ENCODE results near the gene TLE1.
A peak's percentile ranks its signal among the peaks of the same experiment; 100 is the strongest.
"Not testable (repeated sequence)": the region's sequence is repeated elsewhere in the genome, so short reads cannot be mapped to it uniquely, and the experiment has no call there.

TLE1 gene

GRCh38 chr9:81705578-81705977 lies 16.2 kb upstream of the TLE1 start:
- Histone ChIP-seq H3K4me1 (ENCODE audit: low read length) (no peaks in the 10 kb centered on the region), H3K4me2 (ENCODE audit: low read length) (no peak overlapping the region), H2AFZ (ENCODE audit: low read depth, low read length) (no peak overlapping the region), H3K4me3 (ENCODE audit: low read length) (no peak overlapping the region), H3K27me3 (ENCODE audit: low read depth, low read length) (no peaks in the 10 kb centered on the region), H4K20me1 (ENCODE audit: insufficient read depth, low read length) (no peaks in the 10 kb centered on the region), H3K36me3 (replicated peaks; ENCODE audit: low read depth, low read length) (no peaks in the 10 kb centered on the region), H3K27ac (ENCODE audit: low read length) (no peak overlapping the region), H3K9ac (ENCODE audit: low read length) (no peak overlapping the region), H3K9me3 (ENCODE audit: insufficient read depth, low read length) (no peaks in the 10 kb centered on the region), H3K79me2 (ENCODE audit: low read length) (no peaks in the 10 kb centered on the region)
- no peak for TF ChIP-seq CTCF (IDR thresholded peaks at IDR 0.05; ENCODE audit: low read depth, low read length)
- TF ChIP-seq EZH2phosphoT487 (IDR thresholded peaks at IDR 0.05; ENCODE audit: low read depth) = no peak

- Histone ChIP-seq H3K36me3 (replicated peaks; ENCODE audit: low read depth, low read length) (no peaks in the 10 kb centered on the region), H3K4me1 (ENCODE audit: low read length) (no peaks in the 10 kb centered on the region; the same call in 1 of the 2 replicates), H3K27ac (ENCODE audit: low read length) (no peak overlapping the region), H3K9me3 (ENCODE audit: insufficient read depth, low read length) (no peaks in the 10 kb centered on the region), H3K9ac (ENCODE audit: low read length) (no peak overlapping the region), H3K79me2 (ENCODE audit: low read length) (no peaks in the 10 kb centered on the region), H4K20me1 (ENCODE audit: insufficient read depth, low read length) (no peaks in the 10 kb centered on the region), H2AFZ (ENCODE audit: low read depth, low read length) (no peak overlapping the region), H3K27me3 (ENCODE audit: low read depth, low read length) (peaks cover 22% of the 10 kb centered on the region), H3K4me3 (ENCODE audit: low read length) (no peak overlapping the region), H3K4me2 (ENCODE audit: low read length) (no peak overlapping the region)
- TF ChIP-seq CTCF (IDR thresholded peaks at IDR 0.05; ENCODE audit: low read depth, low read length) (no peak), EZH2phosphoT487 (IDR thresholded peaks at IDR 0.05; ENCODE audit: low read depth) (no peak)
Observed at GRCh38 chr9:81694541-81694940, 5.2 kb upstream of the TLE1 start.

- no peak for TF ChIP-seq CTCF (IDR thresholded peaks at IDR 0.05; ENCODE audit: low read depth, low read length)
- no peak for TF ChIP-seq EZH2phosphoT487 (IDR thresholded peaks at IDR 0.05; ENCODE audit: low read depth)
- peaks cover 22% of the 10 kb centered on the region for H3K27me3 ChIP-seq (ENCODE audit: low read depth, low read length)
- H3K79me2 ChIP-seq (ENCODE audit: low read length) = no peaks in the 10 kb centered on the region
- H3K4me3 ChIP-seq (ENCODE audit: low read length) = no peak overlapping the region
- H3K36me3 ChIP-seq (replicated peaks; ENCODE audit: low read depth, low read length) = no peaks in the 10 kb centered on the region
- no peak overlapping the region for H3K4me2 ChIP-seq (ENCODE audit: low read length)
- no peaks in the 10 kb centered on the region for H4K20me1 ChIP-seq (ENCODE audit: insufficient read depth, low read length)
- no peak overlapping the region for H3K27ac ChIP-seq (ENCODE audit: low read length)
- no peak overlapping the region for H2AFZ ChIP-seq (ENCODE audit: low read depth, low read length)
- H3K9ac ChIP-seq (ENCODE audit: low read length) = no peak overlapping the region
- no peaks in the 10 kb centered on the region for H3K9me3 ChIP-seq (ENCODE audit: insufficient read depth, low read length)
- no peaks in the 10 kb centered on the region; the same call in 1 of the 2 replicates for H3K4me1 ChIP-seq (ENCODE audit: low read length)
Observed at GRCh38 chr9:81693671-81694378, 4.5 kb upstream of the TLE1 start.

GRCh38 chr9:81690251-81690851 lies 1.0 kb upstream of the TLE1 start:
- Histone ChIP-seq H3K4me2 (ENCODE audit: low read length) (peak overlapping the region; percentile 53), H3K4me3 (ENCODE audit: low read length) (peak overlapping the region; percentile 80), H3K9me3 (ENCODE audit: insufficient read depth, low read length) (no peaks in the 10 kb centered on the region), H3K4me1 (ENCODE audit: low read length) (no peaks in the 10 kb centered on the region; the same call in 1 of the 2 replicates), H3K27me3 (ENCODE audit: low read depth, low read length) (peaks cover 35% of the 10 kb centered on the region), H3K27ac (ENCODE audit: low read length) (no peak overlapping the region), H3K36me3 (replicated peaks; ENCODE audit: low read depth, low read length) (no peaks in the 10 kb centered on the region), H2AFZ (ENCODE audit: low read depth, low read length) (no peak overlapping the region), H4K20me1 (ENCODE audit: insufficient read depth, low read length) (no peaks in the 10 kb centered on the region), H3K9ac (ENCODE audit: low read length) (no peak overlapping the region; the same call in 1 of the 2 replicates), H3K79me2 (ENCODE audit: low read length) (no peaks in the 10 kb centered on the region)
- TF ChIP-seq CTCF (IDR thresholded peaks at IDR 0.05; ENCODE audit: low read depth, low read length) = no peak

- not testable (repeated sequence) for H2AFZ ChIP-seq (ENCODE audit: low read depth, low read length); H3K9me3 ChIP-seq (ENCODE audit: insufficient read depth, low read length); H4K20me1 ChIP-seq (ENCODE audit: insufficient read depth, low read length); H3K79me2 ChIP-seq (ENCODE audit: low read length); H3K9ac ChIP-seq (ENCODE audit: low read length); H3K4me1 ChIP-seq (ENCODE audit: low read length); H3K27ac ChIP-seq (ENCODE audit: low read length); H3K36me3 ChIP-seq (replicated peaks; ENCODE audit: low read depth, low read length)
- H3K27me3 ChIP-seq (ENCODE audit: low read depth, low read length) = peaks cover 35% of the 10 kb centered on the region
- H3K4me2 ChIP-seq (ENCODE audit: low read length) = peak overlapping the region; percentile 44
- H3K4me3 ChIP-seq (ENCODE audit: low read length) = peak overlapping the region; percentile 52
Observed at GRCh38 chr9:81689093-81689342, 329 bp downstream of the TLE1 start.

- H4K20me1 ChIP-seq (ENCODE audit: insufficient read depth, low read length); H3K36me3 ChIP-seq (replicated peaks; ENCODE audit: low read depth, low read length); H3K27ac ChIP-seq (ENCODE audit: low read length); H3K79me2 ChIP-seq (ENCODE audit: low read length); H3K9me3 ChIP-seq (ENCODE audit: insufficient read depth, low read length); H3K9ac ChIP-seq (ENCODE audit: low read length); H3K4me1 ChIP-seq (ENCODE audit: low read length); H2AFZ ChIP-seq (ENCODE audit: low read depth, low read length): not testable (repeated sequence)
- Histone ChIP-seq H3K4me2 (ENCODE audit: low read length) (peak overlapping the region; percentile 44), H3K27me3 (ENCODE audit: low read depth, low read length) (peaks cover 30% of the 10 kb centered on the region), H3K4me3 (ENCODE audit: low read length) (peak overlapping the region; percentile 52)
Observed at GRCh38 chr9:81688262-81689092, 870 bp downstream of the TLE1 start.
